Measurements from ENCODE around the gene URB2.

The URB2 gene

DNA sequence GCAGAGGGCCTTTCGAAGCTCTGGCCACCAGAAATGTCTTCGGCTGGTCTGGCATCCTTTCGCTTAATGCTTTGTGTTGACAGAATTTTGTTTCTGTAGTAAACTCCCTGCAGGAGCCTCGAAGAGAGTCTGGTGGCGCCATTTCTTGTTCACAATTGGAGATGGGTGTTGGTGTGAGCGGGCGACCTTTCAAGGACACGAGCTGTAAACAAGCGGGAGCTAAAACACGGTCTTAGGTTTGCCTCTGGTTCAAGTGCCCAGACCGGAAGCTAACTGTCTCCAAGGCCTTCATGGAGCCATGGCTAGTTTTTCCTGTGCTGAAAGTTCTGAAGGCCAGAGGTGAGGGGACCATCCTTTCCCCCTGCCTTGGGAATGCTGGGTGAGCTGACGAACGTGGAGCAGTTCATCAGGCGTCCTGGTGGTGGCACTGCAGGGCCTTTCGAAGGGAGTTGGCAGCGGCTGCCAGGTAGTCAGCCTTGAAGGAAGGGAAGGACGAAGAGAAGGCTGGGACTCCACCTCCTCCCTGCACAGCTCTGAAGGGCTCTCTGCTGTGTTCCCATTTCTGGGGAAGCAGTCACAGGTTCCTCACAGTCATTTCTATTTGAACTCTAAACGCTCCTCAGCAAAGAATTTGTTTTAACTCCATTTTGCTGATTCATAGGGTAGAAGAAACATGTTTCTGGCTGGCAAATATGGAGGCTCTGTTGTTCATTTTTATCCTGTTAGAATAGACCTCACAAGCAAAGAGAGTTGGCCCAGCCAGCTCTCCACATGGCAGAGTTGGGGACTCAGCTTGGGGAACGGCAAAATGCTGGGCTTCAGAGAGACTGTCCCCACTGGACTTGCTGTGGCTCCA, 35.2 kb downstream of the URB2 start:
- no peaks in the 10 kb centered on the region for H3K36me3 ChIP-seq (ENCODE audit: control insufficient read depth, insufficient read depth, low read length)
- 62 to 65% methylated on average over 19 of the region's 19 CpGs for WGBS, 2 experiments
- no peaks in the 10 kb centered on the region for H3K9me3 ChIP-seq (ENCODE audit: control insufficient read depth, low read length)

GRCh38 chr1:229661897-229662296, 35.9 kb downstream of the URB2 start:
- H3K4me3 ChIP-seq (ENCODE audit: insufficient read depth, low read depth, low read length), result no peak overlapping the region
- no peaks in the 10 kb centered on the region for H3K27me3 ChIP-seq (ENCODE audit: control insufficient read depth, insufficient read depth, low read length, poor library complexity, severe bottlenecking)
- no peak overlapping the region for H3K27ac ChIP-seq (ENCODE audit: insufficient read depth, low read depth, low read length, poor library complexity, severe bottlenecking)
- WGBS, 2 experiments, result 94 to 96% methylated on average over 8 of the region's 8 CpGs
- no peaks in the 10 kb centered on the region for H3K36me3 ChIP-seq (ENCODE audit: control insufficient read depth, insufficient read depth, low read length)
- no peaks in the 10 kb centered on the region for H3K9me3 ChIP-seq (ENCODE audit: control insufficient read depth, low read length)
- H3K4me1 ChIP-seq (ENCODE audit: control insufficient read depth, insufficient read depth, low read length), result no peaks in the 10 kb centered on the region

More for the DNA sequence above, 35.2 kb downstream of the URB2 start:
- Histone ChIP-seq H3K4me3 (ENCODE audit: insufficient read depth, low read depth, low read length) (no peak overlapping the region), H3K27ac (ENCODE audit: insufficient read depth, low read depth, low read length, poor library complexity, severe bottlenecking) (no peak overlapping the region), H3K4me1 (ENCODE audit: control insufficient read depth, insufficient read depth, low read length) (no peaks in the 10 kb centered on the region), H3K27me3 (ENCODE audit: control insufficient read depth, insufficient read depth, low read length, poor library complexity, severe bottlenecking) (no peaks in the 10 kb centered on the region)

DNA sequence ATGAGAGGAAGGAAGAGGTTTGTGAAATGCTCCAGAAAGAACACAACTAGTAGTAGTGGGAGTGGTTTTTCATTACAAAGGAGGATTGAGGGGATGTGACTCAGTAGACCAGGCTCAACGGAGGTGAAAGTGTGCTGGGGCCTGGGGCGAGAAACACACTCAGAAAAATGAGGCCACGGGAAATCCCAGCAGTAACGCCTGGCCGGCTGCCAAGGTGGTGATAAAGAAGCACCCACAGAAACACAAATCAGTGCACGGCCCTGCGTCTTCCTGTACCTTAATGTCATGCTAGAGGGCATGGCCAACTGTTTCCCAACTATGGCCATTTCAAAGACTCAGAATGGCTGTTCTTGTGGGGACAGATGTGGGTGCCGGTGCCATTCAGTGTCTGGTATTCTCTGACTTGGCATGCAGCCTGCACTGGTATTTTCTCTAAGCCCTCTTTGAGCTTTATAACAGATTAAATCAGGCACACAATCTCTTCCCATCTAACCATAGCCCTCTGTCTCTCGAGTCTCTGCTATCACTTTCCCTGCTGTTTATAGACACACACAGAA, 38.2 kb downstream of the URB2 start:
- WGBS, 2 experiments, result 95 to 96% methylated on average over 9 of the region's 9 CpGs
- no peaks in the 10 kb centered on the region for H3K9me3 ChIP-seq (ENCODE audit: control insufficient read depth, low read length)
- no peak overlapping the region for H3K4me3 ChIP-seq (ENCODE audit: insufficient read depth, low read depth, low read length)
- H3K27me3 ChIP-seq (ENCODE audit: control insufficient read depth, insufficient read depth, low read length, poor library complexity, severe bottlenecking), result no peaks in the 10 kb centered on the region
- no peak overlapping the region for H3K27ac ChIP-seq (ENCODE audit: insufficient read depth, low read depth, low read length, poor library complexity, severe bottlenecking)
- no peaks in the 10 kb centered on the region for H3K36me3 ChIP-seq (ENCODE audit: control insufficient read depth, insufficient read depth, low read length)
- H3K4me1 ChIP-seq (ENCODE audit: control insufficient read depth, insufficient read depth, low read length), result no peaks in the 10 kb centered on the region

GRCh38 chr1:229665912-229666558, 40.0 kb downstream of the URB2 start:
- Histone ChIP-seq H3K9me3 (ENCODE audit: control insufficient read depth, low read length) (no peaks in the 10 kb centered on the region), H3K27me3 (ENCODE audit: control insufficient read depth, insufficient read depth, low read length, poor library complexity, severe bottlenecking) (no peaks in the 10 kb centered on the region), H3K27ac (ENCODE audit: insufficient read depth, low read depth, low read length, poor library complexity, severe bottlenecking) (no peak overlapping the region), H3K4me3 (ENCODE audit: insufficient read depth, low read depth, low read length) (no peak overlapping the region), H3K36me3 (ENCODE audit: control insufficient read depth, insufficient read depth, low read length) (no peaks in the 10 kb centered on the region), H3K4me1 (ENCODE audit: control insufficient read depth, insufficient read depth, low read length) (no peaks in the 10 kb centered on the region)
- 95% methylated on average over 7 of the region's 7 CpGs for WGBS, 2 experiments

- Histone ChIP-seq H3K27me3 (ENCODE audit: control insufficient read depth, insufficient read depth, low read length, poor library complexity, severe bottlenecking) (no peaks in the 10 kb centered on the region), H3K4me1 (ENCODE audit: control insufficient read depth, insufficient read depth, low read length) (no peaks in the 10 kb centered on the region), H3K36me3 (ENCODE audit: control insufficient read depth, insufficient read depth, low read length) (no peaks in the 10 kb centered on the region), H3K9me3 (ENCODE audit: control insufficient read depth, low read length) (no peaks in the 10 kb centered on the region), H3K27ac (ENCODE audit: insufficient read depth, low read depth, low read length, poor library complexity, severe bottlenecking) (no peak overlapping the region), H3K4me3 (ENCODE audit: insufficient read depth, low read depth, low read length) (no peak overlapping the region)
- whole genome bisulfite sequencing, 2 experiments, result 96% methylated on average over 4 of the region's 4 CpGs
Observed at GRCh38 chr1:229666585-229666984, 40.5 kb downstream of the URB2 start.

- H3K36me3 ChIP-seq (ENCODE audit: control insufficient read depth, insufficient read depth, low read length), result no peaks in the 10 kb centered on the region
- H3K27ac ChIP-seq (ENCODE audit: insufficient read depth, low read depth, low read length, poor library complexity, severe bottlenecking), result no peak overlapping the region
- no peak overlapping the region for H3K4me3 ChIP-seq (ENCODE audit: insufficient read depth, low read depth, low read length)
- no peaks in the 10 kb centered on the region for H3K4me1 ChIP-seq (ENCODE audit: control insufficient read depth, insufficient read depth, low read length)
- 90 to 93% methylated on average over 4 of the region's 4 CpGs for WGBS, 2 experiments
- no peaks in the 10 kb centered on the region for H3K9me3 ChIP-seq (ENCODE audit: control insufficient read depth, low read length)
- no peaks in the 10 kb centered on the region for H3K27me3 ChIP-seq (ENCODE audit: control insufficient read depth, insufficient read depth, low read length, poor library complexity, severe bottlenecking)
Observed at GRCh38 chr1:229669333-229669732, 43.3 kb downstream of the URB2 start.

- H3K9me3 ChIP-seq (ENCODE audit: control insufficient read depth, low read length), result no peaks in the 10 kb centered on the region
- no peak overlapping the region for H3K27ac ChIP-seq (ENCODE audit: insufficient read depth, low read depth, low read length, poor library complexity, severe bottlenecking)
- H3K4me1 ChIP-seq (ENCODE audit: control insufficient read depth, insufficient read depth, low read length), result no peaks in the 10 kb centered on the region
- WGBS, 2 experiments, result 90% methylated on average over 3 to 4 of the region's 5 CpGs
- no peaks in the 10 kb centered on the region for H3K36me3 ChIP-seq (ENCODE audit: control insufficient read depth, insufficient read depth, low read length)
- H3K4me3 ChIP-seq (ENCODE audit: insufficient read depth, low read depth, low read length), result no peak overlapping the region
- no peaks in the 10 kb centered on the region for H3K27me3 ChIP-seq (ENCODE audit: control insufficient read depth, insufficient read depth, low read length, poor library complexity, severe bottlenecking)
Observed at GRCh38 chr1:229671310-229671709, 45.3 kb downstream of the URB2 start.

- H3K27ac ChIP-seq (ENCODE audit: insufficient read depth, low read depth, low read length, poor library complexity, severe bottlenecking), result no peak overlapping the region
- no peaks in the 10 kb centered on the region for H3K9me3 ChIP-seq (ENCODE audit: control insufficient read depth, low read length)
- no peaks in the 10 kb centered on the region for H3K27me3 ChIP-seq (ENCODE audit: control insufficient read depth, insufficient read depth, low read length, poor library complexity, severe bottlenecking)
- H3K4me3 ChIP-seq (ENCODE audit: insufficient read depth, low read depth, low read length), result no peak overlapping the region
- H3K36me3 ChIP-seq (ENCODE audit: control insufficient read depth, insufficient read depth, low read length), result no peaks in the 10 kb centered on the region
- WGBS, 2 experiments, result 95 to 98% methylated on average over 2 of the region's 2 CpGs
- H3K4me1 ChIP-seq (ENCODE audit: control insufficient read depth, insufficient read depth, low read length), result no peaks in the 10 kb centered on the region
Observed at GRCh38 chr1:229672246-229672645, 46.2 kb downstream of the URB2 start.

DNA sequence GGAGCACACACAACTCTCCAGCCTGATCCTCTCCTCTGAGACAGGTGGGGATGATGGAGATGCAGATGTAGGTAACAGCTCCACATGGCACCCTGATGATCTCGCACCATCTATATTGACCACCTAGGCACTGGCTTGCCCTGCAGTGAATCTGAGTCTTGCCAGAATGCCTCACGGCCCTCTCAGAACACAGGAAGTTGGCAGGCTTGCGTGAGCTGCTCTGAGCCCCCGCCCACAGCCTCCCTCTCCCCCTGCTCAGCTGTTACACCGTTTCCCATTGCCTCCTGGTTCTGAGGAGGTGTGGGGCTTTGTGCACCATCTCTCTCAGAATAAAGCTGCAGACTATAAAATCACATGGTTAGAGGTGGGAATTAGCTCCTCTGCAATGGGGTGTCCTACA, 48.0 kb downstream of the URB2 start:
- 87 to 92% methylated on average over 5 of the region's 5 CpGs for WGBS, 2 experiments

DNA sequence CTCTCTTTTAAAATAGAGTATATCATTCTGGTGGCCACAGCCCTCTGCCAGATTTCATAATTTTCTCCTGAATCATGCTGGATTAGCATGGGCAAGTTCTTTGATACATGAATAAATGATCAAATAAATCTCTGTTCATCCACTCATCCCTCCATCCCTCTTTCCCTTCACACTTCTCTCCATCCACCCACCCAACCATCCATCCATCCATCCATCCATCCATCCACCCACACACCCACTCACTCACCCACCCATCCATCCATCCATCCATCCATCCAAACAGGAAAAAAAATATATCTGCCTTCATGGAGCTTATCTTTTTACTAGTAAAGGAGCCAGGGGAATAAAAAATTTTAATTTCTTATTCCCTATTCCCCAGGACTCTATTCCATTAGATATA, 49.3 kb downstream of the URB2 start:
- Histone ChIP-seq H3K4me3 (ENCODE audit: insufficient read depth, low read depth, low read length) (no peak overlapping the region), H3K27me3 (ENCODE audit: control insufficient read depth, insufficient read depth, low read length, poor library complexity, severe bottlenecking) (no peaks in the 10 kb centered on the region), H3K9me3 (ENCODE audit: control insufficient read depth, low read length) (no peaks in the 10 kb centered on the region), H3K36me3 (ENCODE audit: control insufficient read depth, insufficient read depth, low read length) (no peaks in the 10 kb centered on the region), H3K4me1 (ENCODE audit: control insufficient read depth, insufficient read depth, low read length) (no peaks in the 10 kb centered on the region), H3K27ac (ENCODE audit: insufficient read depth, low read depth, low read length, poor library complexity, severe bottlenecking) (no peak overlapping the region)

More for the DNA sequence above, 48.0 kb downstream of the URB2 start:
- no peaks in the 10 kb centered on the region for H3K4me1 ChIP-seq (ENCODE audit: control insufficient read depth, insufficient read depth, low read length)
- no peak overlapping the region for H3K4me3 ChIP-seq (ENCODE audit: insufficient read depth, low read depth, low read length)
- no peaks in the 10 kb centered on the region for H3K36me3 ChIP-seq (ENCODE audit: control insufficient read depth, insufficient read depth, low read length)
- H3K27ac ChIP-seq (ENCODE audit: insufficient read depth, low read depth, low read length, poor library complexity, severe bottlenecking), result no peak overlapping the region
- H3K27me3 ChIP-seq (ENCODE audit: control insufficient read depth, insufficient read depth, low read length, poor library complexity, severe bottlenecking), result no peaks in the 10 kb centered on the region
- H3K9me3 ChIP-seq (ENCODE audit: control insufficient read depth, low read length), result no peaks in the 10 kb centered on the region

All from ectodermal cell (in vitro differentiated cells).